ENCODE results near the gene RPS6KC1. TPM values are rescaled to one million over a fixed set of nuclear protein-coding genes. Genes with fewer than 3 reads are reported as not detected.
A peak's percentile ranks its signal among the peaks of the same experiment; 100 is the strongest.

The RPS6KC1 gene
- total RNA-seq, 2 experiments from 2014 or later = 6.2 to 7.0 TPM

DNA sequence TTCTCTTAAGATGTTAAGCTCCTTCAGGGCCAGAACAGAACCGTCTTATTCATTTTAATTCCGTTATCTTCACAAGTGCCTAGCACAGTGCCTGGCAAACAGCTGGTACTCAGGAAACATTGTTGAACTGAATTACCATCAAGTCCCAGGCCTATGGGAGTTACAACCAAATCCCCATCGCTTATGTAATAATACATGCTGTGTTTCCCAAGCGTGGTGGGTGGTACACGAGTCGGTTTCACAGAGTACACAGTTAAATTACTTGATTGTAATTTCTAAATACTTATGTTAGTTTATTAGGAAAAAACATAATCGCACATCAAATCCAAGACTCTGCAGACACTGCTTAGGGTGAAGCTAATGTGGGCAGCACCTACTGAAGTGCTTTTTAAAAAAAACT is 36.4 kb upstream of the RPS6KC1 start:
- Mint-ChIP-seq H3K27ac (peak overlapping the region; percentile 96), H3K4me1 (ENCODE audit: low read depth) (peaks cover 44% of the 10 kb centered on the region), H3K9me3 (no peaks in the 10 kb centered on the region), H3K4me3 (peak overlapping the region; percentile 99), H3K36me3 (ENCODE audit: low read depth) (peaks cover 36% of the 10 kb centered on the region), H3K27me3 (no peaks in the 10 kb centered on the region)
- ChIA-PET CTCF (interaction anchor here (1.2 to 1.5 kb wide), 2 partner anchors 36 to 350 kb away, joined by 3 read pairs; partner anchors contain the start of gene RPS6KC1), POLR2A (interaction anchor here (0.9 to 1.3 kb wide), 5 partner anchors 12 to 456 kb away, joined by 3 to 4 read pairs (median 3); partner anchors contain the start of genes FLVCR1 and RPS6KC1)
- H3K36me3 ChIP-seq (ENCODE audit: insufficient read depth, low read length) = peaks cover 23% of the 10 kb centered on the region
- peaks cover 12% of the 10 kb centered on the region for H3K4me1 ChIP-seq (ENCODE audit: insufficient read depth, low read length)
- H3K27ac ChIP-seq (ENCODE audit: low read depth in 1 of 2, low read length in 2 of 2) = peak overlapping the region in 1 of 2 donors; percentile 75
- DNase-seq (peak in 2 of 14 experiments; percentile 10 to 19), ATAC-seq (ENCODE audit: poor library complexity) (no peak)
- TF ChIP-seq, protein P1, sequence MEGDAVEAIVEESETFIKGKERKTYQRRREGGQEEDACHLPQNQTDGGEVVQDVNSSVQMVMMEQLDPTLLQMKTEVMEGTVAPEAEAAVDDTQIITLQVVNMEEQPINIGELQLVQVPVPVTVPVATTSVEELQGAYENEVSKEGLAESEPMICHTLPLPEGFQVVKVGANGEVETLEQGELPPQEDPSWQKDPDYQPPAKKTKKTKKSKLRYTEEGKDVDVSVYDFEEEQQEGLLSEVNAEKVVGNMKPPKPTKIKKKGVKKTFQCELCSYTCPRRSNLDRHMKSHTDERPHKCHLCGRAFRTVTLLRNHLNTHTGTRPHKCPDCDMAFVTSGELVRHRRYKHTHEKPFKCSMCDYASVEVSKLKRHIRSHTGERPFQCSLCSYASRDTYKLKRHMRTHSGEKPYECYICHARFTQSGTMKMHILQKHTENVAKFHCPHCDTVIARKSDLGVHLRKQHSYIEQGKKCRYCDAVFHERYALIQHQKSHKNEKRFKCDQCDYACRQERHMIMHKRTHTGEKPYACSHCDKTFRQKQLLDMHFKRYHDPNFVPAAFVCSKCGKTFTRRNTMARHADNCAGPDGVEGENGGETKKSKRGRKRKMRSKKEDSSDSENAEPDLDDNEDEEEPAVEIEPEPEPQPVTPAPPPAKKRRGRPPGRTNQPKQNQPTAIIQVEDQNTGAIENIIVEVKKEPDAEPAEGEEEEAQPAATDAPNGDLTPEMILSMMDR (IDR thresholded peaks at IDR 0.05) = no peak
- intact Hi-C loops (cut with DNase I, micrococcal nuclease) = loop anchor here (1.0 to 10.0 kb wide), 9 partner anchors 20 to 1437 kb away; partner anchors contain the start of genes DTL (in 1 of the 2), FLVCR1 (in 1 of the 2), INTS7 (in 1 of the 2) and NEK2 (in 1 of the 2)
- H3K9me3 ChIP-seq (ENCODE audit: control insufficient read depth in 1 of 2, insufficient read depth in 1 of 2, low read length in 2 of 2) = no peaks in the 10 kb centered on the region
- H3K4me3 ChIP-seq (ENCODE audit: low read length) = peak overlapping the region; percentile 72
- H3K27me3 ChIP-seq (ENCODE audit: control insufficient read depth in 1 of 2, insufficient read depth in 2 of 2, low read length in 2 of 2) = no peaks in the 10 kb centered on the region

DNA sequence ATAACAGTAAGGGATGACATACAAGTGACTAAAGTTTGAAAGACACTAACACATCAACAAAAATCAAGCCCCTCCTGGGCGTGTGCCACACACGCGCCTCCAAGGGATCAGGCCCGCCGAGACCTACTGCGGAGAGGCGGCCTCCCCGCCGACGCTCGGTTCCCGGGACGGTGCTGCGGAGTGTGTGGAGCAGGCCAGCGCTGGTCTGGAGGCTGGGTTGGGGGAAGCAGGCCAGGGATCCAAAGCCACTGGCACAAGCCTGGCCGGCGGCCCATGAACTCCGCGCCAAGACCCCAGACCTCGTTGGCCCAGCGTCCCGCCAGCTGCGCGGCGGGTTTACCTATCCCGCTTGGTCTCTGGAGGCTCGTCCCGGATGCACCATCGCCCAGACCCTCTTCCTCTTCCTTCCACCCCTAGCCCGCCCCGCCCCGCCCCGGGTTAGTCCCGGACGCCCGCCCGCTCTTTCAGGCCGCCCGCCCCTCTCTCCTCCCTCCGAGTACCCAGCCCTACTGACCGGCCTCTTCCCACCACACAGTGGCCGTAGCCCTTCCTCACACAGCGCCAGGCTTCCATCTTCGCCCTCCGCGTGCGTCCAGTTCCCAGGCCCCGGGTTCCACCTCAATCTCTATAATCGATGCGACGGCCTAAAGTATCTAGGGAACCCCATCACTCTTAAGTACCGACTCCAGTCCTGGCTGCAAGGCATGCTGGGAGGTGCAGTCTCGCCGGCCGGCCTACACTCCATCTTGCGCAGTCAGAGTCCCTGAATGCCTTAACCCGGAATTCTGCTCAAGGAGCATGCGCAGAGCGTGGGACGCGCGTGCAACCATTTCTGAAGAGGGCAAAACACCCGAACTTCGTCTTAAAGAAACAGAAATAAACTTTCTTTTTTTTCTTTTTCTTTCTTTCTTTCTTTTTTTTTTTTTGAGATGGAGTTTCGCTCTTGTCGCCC is 35.7 kb upstream of the RPS6KC1 start, which contains the start of gene ANGEL2:
TSS of gene ANGEL2 (minus strand) at position 769 of the 952 bp plus-strand sequence. CDS start at position 573, 196 bp downstream.
- peaks cover 32% of the 10 kb centered on the region for H3K36me3 Mint-ChIP-seq (ENCODE audit: low read depth)
- CTCF ChIA-PET = no interaction called here
- Histone ChIP-seq H3K36me3 (ENCODE audit: insufficient read depth, low read length) (peaks cover 23% of the 10 kb centered on the region), H3K4me1 (ENCODE audit: insufficient read depth, low read length) (peaks cover 12% of the 10 kb centered on the region), H3K9me3 (ENCODE audit: control insufficient read depth in 1 of 2, insufficient read depth in 1 of 2, low read length in 2 of 2) (no peaks in the 10 kb centered on the region), H3K27ac (ENCODE audit: low read depth in 1 of 2, low read length in 2 of 2) (peak within 1 kb of the TSS; percentile 75 to 86), H3K4me3 (ENCODE audit: low read length) (peak within 1 kb of the TSS; percentile 72), H3K27me3 (ENCODE audit: control insufficient read depth in 1 of 2, insufficient read depth in 2 of 2, low read length in 2 of 2) (no peaks in the 10 kb centered on the region)
- peak; percentile 98 for ATAC-seq (ENCODE audit: poor library complexity)
- peak within 1 kb of the TSS; percentile 96 for H3K27ac Mint-ChIP-seq
- peaks cover 44% of the 10 kb centered on the region for H3K4me1 Mint-ChIP-seq (ENCODE audit: low read depth)
- POLR2A ChIA-PET = interaction anchor here (0.7 to 1.3 kb wide), 5 partner anchors 35 to 456 kb away, joined by 3 to 4 read pairs (median 3); partner anchors contain the start of gene RPS6KC1
- no peaks in the 10 kb centered on the region for H3K9me3 Mint-ChIP-seq
- intact Hi-C loops (cut with DNase I, micrococcal nuclease) = loop anchor here (1.0 to 10.0 kb wide), 9 partner anchors 21 to 1438 kb away; partner anchors contain the start of genes DTL (in 1 of the 2), INTS7 (in 1 of the 2), NEK2 (in 1 of the 2) and NSL1 (in 1 of the 2)
- H3K4me3 Mint-ChIP-seq = peak within 1 kb of the TSS; percentile 99
- peak; percentile 88 to 99 (median 94) for DNase-seq
- no peaks in the 10 kb centered on the region for H3K27me3 Mint-ChIP-seq
- TF ChIP-seq, protein P1 (IDR thresholded peaks at IDR 0.05) = no peak

DNA sequence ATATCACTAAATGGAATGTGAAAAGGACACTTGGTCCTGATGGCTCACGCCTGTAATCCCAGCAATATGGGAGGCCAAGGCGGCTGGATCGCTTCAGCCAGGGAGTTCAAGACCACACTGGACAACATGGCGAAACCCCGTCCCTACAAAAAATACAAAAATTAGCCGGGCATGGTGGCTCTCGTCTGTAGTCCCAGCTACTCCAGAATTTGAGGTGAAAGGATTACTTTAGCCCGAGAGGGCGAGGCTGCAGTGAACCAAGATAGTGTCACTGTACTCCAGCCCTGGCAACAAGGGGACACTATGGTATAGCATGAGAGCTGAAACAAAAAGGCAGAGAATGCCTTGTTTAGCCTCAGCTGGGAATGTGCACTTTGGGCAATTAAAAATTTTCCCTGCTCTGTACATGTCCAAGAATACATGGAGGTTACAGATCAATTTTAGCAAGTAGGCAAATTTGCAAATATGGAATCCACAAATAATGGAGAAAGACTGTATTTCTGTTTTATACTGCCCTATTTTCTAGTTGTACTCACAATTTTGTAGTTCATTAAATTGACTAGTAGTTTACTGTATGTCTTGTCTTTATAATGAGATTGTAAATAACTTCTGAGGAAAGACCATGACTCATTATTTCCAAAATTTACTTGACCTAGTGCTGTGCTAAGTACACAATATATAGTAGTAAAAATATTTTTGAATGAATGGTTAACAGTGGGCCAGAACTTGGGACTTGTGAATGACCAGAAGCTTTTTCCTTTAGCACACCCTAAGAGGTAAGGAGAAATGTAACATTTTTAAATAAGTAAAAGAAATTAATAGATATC is 33.4 kb upstream of the RPS6KC1 start:
- H3K9me3 ChIP-seq (ENCODE audit: control insufficient read depth in 1 of 2, insufficient read depth in 1 of 2, low read length in 2 of 2) = no peaks in the 10 kb centered on the region
- ATAC-seq (ENCODE audit: poor library complexity) (no peak), DNase-seq (no peak)
- peaks cover 6% of the 10 kb centered on the region for H3K36me3 ChIP-seq (ENCODE audit: insufficient read depth, low read length)
- ChIA-PET POLR2A (no interaction called here), CTCF (no interaction called here)
- Mint-ChIP-seq H3K27ac (no peak overlapping the region), H3K36me3 (ENCODE audit: low read depth) (peaks cover 12% of the 10 kb centered on the region), H3K4me3 (no peak overlapping the region), H3K9me3 (no peaks in the 10 kb centered on the region), H3K4me1 (ENCODE audit: low read depth) (peaks cover 27% of the 10 kb centered on the region), H3K27me3 (peaks cover 5% of the 10 kb centered on the region)
- TF ChIP-seq, protein P1 (IDR thresholded peaks at IDR 0.05) = no peak
- H3K4me1 ChIP-seq (ENCODE audit: insufficient read depth, low read length) = peaks cover 12% of the 10 kb centered on the region
- intact Hi-C loops (cut with DNase I, micrococcal nuclease) = loop anchor here (1.0 to 10.0 kb wide), 8 partner anchors 32 to 1440 kb away; partner anchors contain the start of genes DTL (in 1 of the 2), INTS7 (in 1 of the 2), NEK2 (in 1 of the 2) and NSL1 (in 1 of the 2)
- no peak overlapping the region for H3K4me3 ChIP-seq (ENCODE audit: low read length)
- no peaks in the 10 kb centered on the region for H3K27me3 ChIP-seq (ENCODE audit: control insufficient read depth in 1 of 2, insufficient read depth in 2 of 2, low read length in 2 of 2)
- H3K27ac ChIP-seq (ENCODE audit: low read depth in 1 of 2, low read length in 2 of 2) = no peak overlapping the region

Measured in CD4-positive, alpha-beta T cell (primary cell).